HEK293T (cell line): ENCODE data around the gene BRD3.

ENCODE experiments used
- CTCF ChIA-PET: fragments of 350-600 bp; formaldehyde crosslinking; extraction: SDS; loops from one replicate; lab custom pipeline; 2021; ENCODE audit warnings: antibody characterized with exemption, inconsistent platforms; lab: Yijun Ruan, JAX
- POLR2A ChIA-PET: fragments of 350-600 bp; formaldehyde crosslinking; extraction: SDS; loops from one replicate; lab custom pipeline; 2020; ENCODE audit warnings: antibody characterized with exemption, inconsistent platforms; lab: Yijun Ruan, JAX
- DNase-seq: peaks from one replicate; pipeline ENCODE4 v3.0.0; 2012; ENCODE audit warnings: mixed read lengths; ENCODE audit errors: extremely low spot score
- ARNT ChIP-seq: fragments of 450-650 bp; IDR thresholded peaks from 2 replicates; pipeline ENCODE4 v1.6.1; 2017; ENCODE audit warnings: mild to moderate bottlenecking
- BHLHE40 ChIP-seq: fragments of 450-650 bp; IDR thresholded peaks from 2 replicates; pipeline ENCODE4 v1.6.1; 2016; ENCODE audit warnings: mild to moderate bottlenecking, moderate library complexity, borderline replicate concordance
- CTBP1 ChIP-seq: fragments of 450-650 bp; IDR thresholded peaks from 2 replicates; pipeline ENCODE4 v1.6.1; 2016; ENCODE audit warnings: borderline replicate concordance
- ELF4 ChIP-seq: fragments of 450-650 bp; IDR thresholded peaks from 2 replicates; pipeline ENCODE4 v1.6.1; 2017; ENCODE audit warnings: antibody characterized with exemption
- FOXA1 ChIP-seq: fragments of 450-650 bp; IDR thresholded peaks from 2 replicates; pipeline ENCODE4 v1.6.1; 2016; ENCODE audit warnings: mild to moderate bottlenecking
- FOXK2 ChIP-seq: fragments of 450-650 bp; IDR thresholded peaks from 2 replicates; pipeline ENCODE4 v1.6.1; 2016; ENCODE audit warnings: mild to moderate bottlenecking
- FOXM1 ChIP-seq: fragments of 450-650 bp; IDR thresholded peaks from 2 replicates; pipeline ENCODE4 v1.6.1; 2017; ENCODE audit warnings: mild to moderate bottlenecking, borderline replicate concordance
- HDGF ChIP-seq: fragments of 450-650 bp; IDR thresholded peaks from 2 replicates; pipeline ENCODE4 v1.6.1; 2017; ENCODE audit warnings: antibody characterized with exemption, borderline replicate concordance
- L3MBTL2 ChIP-seq: fragments of 450-650 bp; conservative IDR thresholded peaks from 2 replicates; pipeline ENCODE4 v1.6.1; 2016; ENCODE audit warnings: mild to moderate bottlenecking
- LEF1 ChIP-seq: fragments of 450-650 bp; IDR thresholded peaks from 2 replicates; pipeline ENCODE4 v1.6.1; 2017; ENCODE audit warnings: mild to moderate bottlenecking, borderline replicate concordance
- NFRKB ChIP-seq: fragments of 450-650 bp; IDR thresholded peaks from 2 replicates; pipeline ENCODE4 v1.6.1; 2016; ENCODE audit warnings: mild to moderate bottlenecking, moderate library complexity
- SP1 ChIP-seq: fragments of 450-650 bp; IDR thresholded peaks from 2 replicates; pipeline ENCODE4 v1.6.1; 2017
- SUZ12 ChIP-seq: fragments of 450-650 bp; IDR thresholded peaks from 2 replicates; pipeline ENCODE4 v1.6.1; 2016; ENCODE audit warnings: mild to moderate bottlenecking
- TARDBP ChIP-seq: fragments of 450-650 bp; IDR thresholded peaks from 2 replicates; pipeline ENCODE4 v1.6.1; 2016
- ZNF384 ChIP-seq: fragments of 450-650 bp; IDR thresholded peaks from 2 replicates; pipeline ENCODE4 v1.6.1; 2016
- TF ChIP-seq, protein P1 (sequence below): fragments of 450-650 bp; IDR thresholded peaks from 2 replicates; pipeline ENCODE4 v1.6.1; 2016

The BRD3 gene

DNA sequence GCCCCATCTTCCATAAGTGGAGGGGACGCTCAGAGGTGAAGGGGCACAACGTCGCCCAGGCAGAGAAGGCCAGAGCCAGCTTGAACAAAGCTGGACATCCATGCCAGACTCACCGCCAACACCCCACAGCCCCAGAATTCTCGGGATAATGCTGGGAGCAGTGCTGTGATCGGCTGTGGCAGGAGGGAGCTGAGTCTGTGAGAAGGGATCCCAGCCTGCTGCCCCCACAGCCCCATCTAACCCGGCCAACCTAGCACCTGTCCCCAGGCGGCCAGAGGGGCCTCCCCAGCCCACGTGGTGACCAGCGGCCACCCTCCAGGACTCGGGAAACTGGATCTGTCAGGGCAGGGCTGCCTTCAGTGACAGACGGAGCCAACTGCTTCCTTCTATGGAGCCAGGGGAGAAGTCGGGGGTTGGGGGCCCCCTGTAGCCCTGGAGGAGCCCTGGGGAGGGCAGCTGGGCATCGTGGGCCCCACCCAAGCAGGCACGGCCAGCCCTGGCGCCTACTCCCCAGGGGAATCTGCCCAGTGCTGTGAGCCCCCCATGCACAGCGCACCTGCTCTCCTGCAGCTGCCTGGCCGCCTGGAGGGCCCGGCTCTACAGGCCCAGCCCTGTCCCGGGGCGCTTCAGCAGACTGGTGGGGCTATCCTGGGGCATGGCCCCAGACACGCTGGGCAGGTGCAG lies 6.0 kb downstream of the BRD3 start:
- POLR2A ChIA-PET: interaction anchor here (1.2 kb wide), 1 partner anchor 10 kb away, joined by 3 read pairs; no protein-coding TSS in a partner anchor
- CTCF ChIA-PET: no interaction called here
- DNase-seq: no peak
- TF ChIP-seq SUZ12: no peak

DNA sequence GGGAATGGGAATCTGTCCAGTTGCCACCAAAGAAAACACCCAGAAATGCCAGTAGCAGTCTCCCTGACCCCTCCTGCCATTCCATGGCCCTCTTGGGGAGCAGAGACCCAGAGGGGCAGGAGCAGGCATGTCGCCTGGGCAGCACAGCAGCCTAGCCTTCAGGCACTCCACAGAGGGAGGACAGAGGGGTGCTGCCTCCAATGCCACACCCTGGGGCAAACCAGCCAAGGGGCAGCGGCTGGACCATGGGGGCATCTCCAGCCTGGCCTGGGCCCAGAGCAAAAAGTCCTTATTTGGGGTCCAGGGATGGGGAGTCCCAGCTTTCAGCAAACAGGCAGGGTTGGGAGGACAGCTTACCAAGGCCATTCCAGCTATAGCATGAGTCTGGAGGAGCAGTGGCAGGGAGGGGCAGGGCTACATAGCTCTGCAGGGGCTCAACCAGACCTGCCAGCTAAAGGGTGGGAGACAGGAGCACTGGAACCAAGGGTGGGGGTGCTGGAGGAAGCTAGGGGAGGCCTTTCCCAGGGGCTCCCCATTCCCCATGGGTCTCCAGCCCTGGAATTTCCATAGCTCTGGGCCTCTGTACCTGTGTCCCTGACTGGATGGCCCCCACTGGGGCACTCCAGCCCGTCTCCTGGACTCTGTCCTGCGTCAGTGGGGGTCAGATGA lies 6.7 kb downstream of the BRD3 start:
- CTCF ChIA-PET: no interaction called here
- TF ChIP-seq ZNF384 (no peak), ELF4 (no peak)
- DNase-seq: no peak
- POLR2A ChIA-PET: no interaction called here

DNA sequence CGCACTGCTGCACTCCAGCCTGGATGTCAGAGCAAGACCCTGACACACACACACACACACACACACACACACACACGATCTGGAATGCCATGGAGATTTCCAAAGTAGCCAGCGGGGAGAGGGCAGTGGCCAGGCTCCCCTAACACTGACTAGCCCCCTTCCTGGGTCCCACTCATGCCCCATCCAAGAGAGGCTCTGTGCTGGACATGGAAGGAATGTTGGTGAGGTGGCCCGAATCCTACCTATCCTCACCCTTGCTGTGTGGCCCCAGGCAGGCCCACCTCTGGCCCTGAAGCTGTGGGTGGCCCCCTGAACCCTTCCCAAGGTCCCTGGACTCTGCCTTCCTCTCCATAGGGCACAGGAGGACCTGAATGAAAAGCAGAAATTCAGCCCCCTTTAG lies 7.3 kb downstream of the BRD3 start:
- TF ChIP-seq BHLHE40: no peak
- TF ChIP-seq SP1: no peak
- no peak for TF ChIP-seq ZNF384
- no peak for TF ChIP-seq TARDBP
- TF ChIP-seq SUZ12: no peak
- no peak for TF ChIP-seq ARNT
- TF ChIP-seq, protein P1, sequence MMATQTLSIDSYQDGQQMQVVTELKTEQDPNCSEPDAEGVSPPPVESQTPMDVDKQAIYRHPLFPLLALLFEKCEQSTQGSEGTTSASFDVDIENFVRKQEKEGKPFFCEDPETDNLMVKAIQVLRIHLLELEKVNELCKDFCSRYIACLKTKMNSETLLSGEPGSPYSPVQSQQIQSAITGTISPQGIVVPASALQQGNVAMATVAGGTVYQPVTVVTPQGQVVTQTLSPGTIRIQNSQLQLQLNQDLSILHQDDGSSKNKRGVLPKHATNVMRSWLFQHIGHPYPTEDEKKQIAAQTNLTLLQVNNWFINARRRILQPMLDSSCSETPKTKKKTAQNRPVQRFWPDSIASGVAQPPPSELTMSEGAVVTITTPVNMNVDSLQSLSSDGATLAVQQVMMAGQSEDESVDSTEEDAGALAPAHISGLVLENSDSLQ: no peak
- no peak for TF ChIP-seq HDGF
- no peak for TF ChIP-seq CTBP1
- no peak for TF ChIP-seq FOXK2
- no peak for TF ChIP-seq LEF1
- no peak for TF ChIP-seq L3MBTL2
- no peak for TF ChIP-seq ELF4
- TF ChIP-seq FOXM1: no peak
- no peak for TF ChIP-seq NFRKB
- TF ChIP-seq FOXA1: no peak
- no peak for DNase-seq
- POLR2A ChIA-PET: no interaction called here
- CTCF ChIA-PET: interaction anchor here (0.7 kb wide), 1 partner anchor 14 kb away, joined by 3 read pairs; no protein-coding TSS in a partner anchor

DNA sequence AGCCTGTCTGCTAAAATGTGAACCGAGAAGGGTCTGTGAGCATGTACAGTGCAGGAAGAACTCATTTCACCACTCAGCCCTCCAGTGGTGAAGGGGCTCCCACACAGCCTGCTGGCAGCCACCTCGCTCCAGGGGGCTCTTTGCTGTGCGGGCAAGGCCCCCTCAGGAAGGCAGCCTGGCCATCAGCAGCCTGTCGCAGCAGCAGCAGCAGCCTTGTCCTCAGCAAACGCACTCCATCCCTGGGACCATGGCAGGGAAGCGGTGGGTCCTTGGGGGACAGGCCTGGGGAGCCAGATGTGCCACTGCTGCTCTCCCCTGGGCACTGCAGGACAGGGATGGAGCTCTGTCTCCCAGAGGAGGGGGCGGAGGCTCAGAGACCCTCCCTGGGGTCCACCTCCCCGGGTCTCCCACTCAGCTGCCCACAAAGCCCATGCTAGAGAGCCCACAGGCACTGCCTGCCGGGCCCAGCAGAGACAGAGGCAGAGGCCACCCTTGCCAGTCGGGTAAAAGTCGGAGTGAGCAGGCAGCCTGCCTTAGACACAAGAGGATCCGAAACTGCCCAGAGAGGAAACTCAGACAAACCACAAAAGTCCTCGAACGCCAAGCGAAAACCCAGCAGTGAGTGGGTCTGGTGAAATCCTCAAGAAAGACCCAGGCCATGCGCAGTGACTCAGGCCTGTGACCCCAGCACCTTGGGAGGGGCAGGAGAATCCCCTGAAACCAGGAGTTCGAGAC lies 8.0 kb downstream of the BRD3 start:
- no peak for DNase-seq
- ChIA-PET POLR2A (no interaction called here), CTCF (interaction anchor here (0.7 kb wide), 1 partner anchor 14 kb away, joined by 3 read pairs; no protein-coding TSS in a partner anchor)
- TF ChIP-seq ZNF384: no peak
- no peak for TF ChIP-seq HDGF
- no peak for TF ChIP-seq ARNT
- TF ChIP-seq SUZ12: no peak
- TF ChIP-seq, protein P1: no peak
- TF ChIP-seq FOXM1: no peak
- no peak for TF ChIP-seq FOXK2
- no peak for TF ChIP-seq L3MBTL2
- no peak for TF ChIP-seq ELF4
- no peak for TF ChIP-seq NFRKB
- no peak for TF ChIP-seq TARDBP
- no peak for TF ChIP-seq CTBP1
- no peak for TF ChIP-seq BHLHE40
- no peak for TF ChIP-seq SP1
- no peak for TF ChIP-seq LEF1
- TF ChIP-seq FOXA1: no peak

DNA sequence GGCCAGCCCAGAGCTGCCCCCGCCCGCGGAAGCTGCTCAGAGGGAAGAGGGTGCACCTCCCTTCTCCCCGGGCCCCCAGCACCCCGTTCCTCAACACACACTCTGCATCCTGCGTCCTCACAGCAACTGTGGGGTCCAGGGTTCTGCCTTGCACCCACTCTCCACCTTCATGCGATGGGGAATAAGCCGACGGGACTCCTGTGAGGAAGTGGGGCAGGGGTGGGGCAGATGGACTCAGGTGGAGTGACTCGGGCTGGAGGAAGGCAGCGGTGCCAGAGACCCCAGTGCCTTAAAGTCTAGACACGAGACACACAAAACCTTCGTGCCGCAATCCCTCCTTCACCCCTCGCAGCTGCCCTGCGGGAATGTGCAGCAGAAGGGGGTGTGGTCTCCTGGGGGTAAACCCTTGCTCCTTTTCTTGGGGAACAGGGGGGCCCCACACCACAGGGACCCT lies 8.6 kb downstream of the BRD3 start:
- DNase-seq: no peak
- ChIA-PET POLR2A (no interaction called here), CTCF (no interaction called here)
- no peak for TF ChIP-seq ARNT
- TF ChIP-seq LEF1: no peak
- TF ChIP-seq HDGF: no peak
- TF ChIP-seq CTBP1: no peak
- no peak for TF ChIP-seq FOXM1
- TF ChIP-seq L3MBTL2: no peak
- no peak for TF ChIP-seq FOXA1
- no peak for TF ChIP-seq FOXK2
- no peak for TF ChIP-seq BHLHE40
- TF ChIP-seq, protein P1: no peak
- TF ChIP-seq TARDBP: no peak
- TF ChIP-seq SUZ12: no peak
- TF ChIP-seq ELF4: no peak
- no peak for TF ChIP-seq NFRKB
- TF ChIP-seq SP1: no peak
- TF ChIP-seq ZNF384: no peak

DNA sequence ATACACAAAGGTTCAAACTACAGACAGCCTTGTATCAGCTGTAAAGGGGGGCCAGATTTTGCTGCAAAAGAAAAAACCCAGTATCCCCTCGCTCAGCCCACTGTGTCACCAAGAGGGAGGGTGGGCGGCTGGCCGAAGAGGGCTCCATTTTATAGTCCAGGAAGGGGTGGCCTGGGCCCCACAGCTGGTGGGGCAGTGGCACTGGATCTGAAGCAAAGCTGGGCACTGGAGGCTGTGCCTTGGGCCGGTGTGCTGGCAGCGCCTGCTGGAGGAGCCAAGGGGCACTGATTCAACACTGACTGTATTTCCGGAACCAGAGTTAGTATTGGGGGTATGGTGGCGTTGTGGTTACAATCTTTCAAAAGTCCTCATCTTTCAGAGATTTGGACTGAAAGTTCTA lies 9.1 kb downstream of the BRD3 start:
- TF ChIP-seq FOXK2 (no peak), SP1 (no peak), LEF1 (no peak)
- TF ChIP-seq, protein P1: no peak
- DNase-seq: no peak
- ChIA-PET POLR2A (no interaction called here), CTCF (no interaction called here)
